Stomach (tissue), 9 donors: ENCODE measurements around the gene ATP6V1E1. TPM values are rescaled to one million over a fixed set of nuclear protein-coding genes. Genes with fewer than 3 reads are reported as not detected.

Experiments used
- DNase-seq, 2 donors: peaks; one replicate each; pipeline versions ENCODE4 v3.0.0 to v3.0.0-alpha.2; 2013 to 2019
- H3K27ac ChIP-seq, 5 donors: fragments of 200-600 bp in 4 of 5; sonication (generic) in 4 of 5; one replicate each; pipeline ENCODE4 v1.5.1; 2013 to 2019; ENCODE audit warnings: mild to moderate bottlenecking in 1 of 5, moderate library complexity in 1 of 5
- H3K27me3 ChIP-seq, 3 donors: fragments of 200-600 bp; sonication (generic); one replicate each; pipeline ENCODE4 v1.5.1; 2017 to 2019; ENCODE audit warnings: mixed run types in 1 of 3
- H3K36me3 ChIP-seq, 4 donors: fragments of 200-600 bp; sonication (generic); 1 replicate in 3 of 4; 2 replicates in 1 of 4; pipeline ENCODE4 v1.5.1; 2016 to 2019
- H3K4me1 ChIP-seq, 4 donors: fragments of 200-600 bp; sonication (generic); one replicate each; pipeline ENCODE4 v1.5.1; 2016 to 2019
- H3K4me3 ChIP-seq, 4 donors: fragments of 200-600 bp; sonication (generic) in 3 of 4; one replicate each; pipeline ENCODE4 v1.5.1; 2016 to 2019; ENCODE audit warnings: mild to moderate bottlenecking in 1 of 4
- H3K9me3 ChIP-seq, 4 donors: fragments of 200-600 bp; sonication (generic); one replicate each; pipeline ENCODE4 v1.5.1; 2016 to 2019
- EP300 ChIP-seq: sonication (generic); formaldehyde crosslinking; IDR thresholded peaks from one replicate; pipeline ENCODE4 v1.6.1; 2017; ENCODE audit warnings: antibody characterized with exemption
- POLR2A ChIP-seq, 4 donors: fragments of 450-650 bp; IDR thresholded peaks; one replicate each; pipeline ENCODE4 v1.6.1; 2016; ENCODE audit warnings: antibody characterized with exemption in 4 of 4, control low read depth in 2 of 4, mild to moderate bottlenecking in 1 of 4, moderate library complexity in 1 of 4
- POLR2AphosphoS5 ChIP-seq, 3 donors: sonication (generic); formaldehyde crosslinking; IDR thresholded peaks; one replicate each; pipeline ENCODE4 v1.6.1; 2016; ENCODE audit warnings: antibody characterized with exemption in 3 of 3
- WGBS, 5 donors: extraction: QIAGEN DNeasy Blood & Tissue Kit in 3 of 5; methylation state at CpG; one replicate each; pipeline versions ENCODE4 v1.1.5 to v1.1.7; 2013 to 2018; 5-methylcytosine and 5-hydroxymethylcytosine counted together
- intact Hi-C: fragments of 100-400 bp; cut with DNase I; formaldehyde crosslinking; loops from one replicate; pipeline ENCODE4 v1.15.1; 2023; ENCODE audit warnings: low total_unique reads
- polyA plus RNA-seq, 3 donors: library from polyadenylated mRNA; stranded (reverse); fragments of 200-250 nt; gene quantifications; one replicate each; pipeline ENCODE4 v1.2.3, GENCODE V29; 2013
- total RNA-seq, 5 donors: library from RNA; depleted of rRNA; stranded (reverse); fragments of >200 nt; gene quantifications; one replicate each; pipeline versions ENCODE4 v1.1.0 to v1.2.3, GENCODE V29; 2014 to 2016
- TF ChIP-seq, protein P1 (sequence below), 7 experiments: fragments of 450-650 bp in 4 of 7; fragments of 200-600 bp in 3 of 7; sonication (generic) in 3 of 7; IDR thresholded peaks; one replicate each; pipeline ENCODE4 v1.5.1; 2016 to 2019; ENCODE audit warnings: antibody characterized with exemption in 7 of 7, control low read depth in 2 of 7, mild to moderate bottlenecking in 1 of 7
- donor health status: healthy with polysubstance abuse.
- donor health status: Bipolar disorder and iron deficiency.
- donor health status: healthy.

Gene ATP6V1E1
- total and polyA plus RNA-seq, 8 donors, result 22.2 to 284 (median 117) TPM

DNA sequence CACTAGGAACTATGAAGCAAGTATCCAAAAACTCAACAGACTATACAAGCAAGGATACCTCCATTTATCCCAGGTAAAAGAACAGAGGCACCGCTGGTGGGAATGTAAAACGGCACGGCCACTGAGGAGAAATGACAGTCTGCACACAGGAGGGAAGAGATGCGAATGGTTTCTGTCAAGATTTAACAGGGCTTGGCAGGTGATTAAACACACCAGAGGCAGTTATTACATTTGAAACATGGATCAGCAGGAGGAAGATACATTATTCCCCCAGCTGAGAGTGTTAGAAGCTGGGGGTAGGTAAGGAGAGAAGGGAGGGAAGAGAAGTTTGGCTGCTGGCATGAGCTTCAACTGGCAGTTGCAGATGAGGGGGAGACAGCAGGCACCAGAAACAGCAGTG is 30.2 kb downstream of the ATP6V1E1 start:
- Histone ChIP-seq H3K27ac (no peak overlapping the region), H3K9me3 (no peaks in the 10 kb centered on the region), H3K4me1 (peaks cover 0 to 6% (median 0%) of the 10 kb centered on the region in 4 donors), H3K4me3 (no peak overlapping the region), H3K36me3 (peaks cover 77 to 97% (median 87%) of the 10 kb centered on the region in 4 donors), H3K27me3 (no peaks in the 10 kb centered on the region)
- DNase-seq, result no peak
- WGBS, 5 donors, result 95 to 97% (median 97%) methylated on average over 4 of the region's 4 CpGs
- intact Hi-C loops, result no loop called here
- TF ChIP-seq EP300 (no peak), POLR2A (IDR thresholded peaks at IDR 0.05) (no peak), POLR2AphosphoS5 (IDR thresholded peaks at IDR 0.05) (no peak)
- TF ChIP-seq, protein P1, sequence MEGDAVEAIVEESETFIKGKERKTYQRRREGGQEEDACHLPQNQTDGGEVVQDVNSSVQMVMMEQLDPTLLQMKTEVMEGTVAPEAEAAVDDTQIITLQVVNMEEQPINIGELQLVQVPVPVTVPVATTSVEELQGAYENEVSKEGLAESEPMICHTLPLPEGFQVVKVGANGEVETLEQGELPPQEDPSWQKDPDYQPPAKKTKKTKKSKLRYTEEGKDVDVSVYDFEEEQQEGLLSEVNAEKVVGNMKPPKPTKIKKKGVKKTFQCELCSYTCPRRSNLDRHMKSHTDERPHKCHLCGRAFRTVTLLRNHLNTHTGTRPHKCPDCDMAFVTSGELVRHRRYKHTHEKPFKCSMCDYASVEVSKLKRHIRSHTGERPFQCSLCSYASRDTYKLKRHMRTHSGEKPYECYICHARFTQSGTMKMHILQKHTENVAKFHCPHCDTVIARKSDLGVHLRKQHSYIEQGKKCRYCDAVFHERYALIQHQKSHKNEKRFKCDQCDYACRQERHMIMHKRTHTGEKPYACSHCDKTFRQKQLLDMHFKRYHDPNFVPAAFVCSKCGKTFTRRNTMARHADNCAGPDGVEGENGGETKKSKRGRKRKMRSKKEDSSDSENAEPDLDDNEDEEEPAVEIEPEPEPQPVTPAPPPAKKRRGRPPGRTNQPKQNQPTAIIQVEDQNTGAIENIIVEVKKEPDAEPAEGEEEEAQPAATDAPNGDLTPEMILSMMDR (IDR thresholded peaks at IDR 0.05), result no peak

DNA sequence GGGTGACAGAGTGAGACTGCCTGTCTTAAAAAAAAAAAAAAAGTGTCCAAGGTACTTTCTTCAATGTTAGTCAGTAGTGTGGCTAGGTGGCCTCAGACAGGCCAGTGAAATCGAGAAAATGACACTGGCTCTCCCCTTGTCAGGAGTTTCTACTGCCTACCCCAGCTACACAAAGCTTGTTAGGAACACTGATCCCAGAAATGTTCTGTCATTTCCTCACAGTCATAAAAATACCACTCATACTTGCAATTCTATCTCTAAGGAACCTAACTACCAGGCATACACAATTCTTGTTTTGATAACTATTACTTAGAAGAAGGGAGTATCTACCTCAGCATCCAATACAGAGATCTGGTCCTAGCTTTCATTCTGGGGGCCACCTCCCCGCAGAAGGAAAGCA is 31.3 kb downstream of the ATP6V1E1 start:
- no peak overlapping the region for H3K27ac ChIP-seq
- no peak for DNase-seq
- H3K36me3 ChIP-seq, result peaks cover 88 to 97% (median 92%) of the 10 kb centered on the region in 4 donors
- no peak for TF ChIP-seq POLR2A (IDR thresholded peaks at IDR 0.05)
- TF ChIP-seq EP300, result no peak
- no peak for TF ChIP-seq POLR2AphosphoS5 (IDR thresholded peaks at IDR 0.05)
- TF ChIP-seq, protein P1 (IDR thresholded peaks at IDR 0.05), result no peak
- WGBS, 5 donors, result 93 to 100% (median 96%) methylated on average over 2 of the region's 2 CpGs
- H3K27me3 ChIP-seq, result no peaks in the 10 kb centered on the region
- intact Hi-C loops, result no loop called here
- no peak overlapping the region for H3K4me3 ChIP-seq
- peaks cover 0 to 6% (median 0%) of the 10 kb centered on the region in 4 donors for H3K4me1 ChIP-seq
- no peaks in the 10 kb centered on the region for H3K9me3 ChIP-seq

DNA sequence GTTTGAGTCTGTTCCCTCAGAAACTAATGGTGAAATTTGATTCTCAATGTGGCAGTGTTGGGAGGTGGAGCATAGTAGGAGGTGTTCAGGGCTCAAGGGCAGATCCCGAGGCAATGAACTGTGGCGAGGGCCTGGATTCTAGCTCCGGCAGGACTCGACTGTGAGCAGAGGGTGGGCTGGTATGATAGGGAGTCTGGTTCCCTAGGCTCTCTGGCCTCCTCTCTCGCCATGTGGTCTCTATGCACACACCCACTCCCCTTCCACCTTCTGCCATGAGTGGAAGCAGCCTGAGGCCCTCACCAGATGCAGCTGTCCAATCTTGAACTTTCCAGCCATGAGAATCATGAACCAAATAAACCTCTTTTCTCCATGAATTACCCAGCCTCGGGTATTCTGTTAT is 32.3 kb downstream of the ATP6V1E1 start:
- H3K9me3 ChIP-seq, result no peaks in the 10 kb centered on the region
- no peak overlapping the region for H3K4me3 ChIP-seq
- no peaks in the 10 kb centered on the region for H3K27me3 ChIP-seq
- WGBS, 5 donors, result 93 to 100% (median 97%) methylated on average over 4 to 6 of the region's 6 CpGs
- DNase-seq, result no peak
- peaks cover 97 to 100% (median 98%) of the 10 kb centered on the region in 4 donors for H3K36me3 ChIP-seq
- no peaks in the 10 kb centered on the region for H3K4me1 ChIP-seq
- H3K27ac ChIP-seq, result no peak overlapping the region
- no peak for TF ChIP-seq POLR2A (IDR thresholded peaks at IDR 0.05)
- TF ChIP-seq EP300, result no peak
- TF ChIP-seq, protein P1 (IDR thresholded peaks at IDR 0.05), result no peak
- TF ChIP-seq POLR2AphosphoS5 (IDR thresholded peaks at IDR 0.05), result no peak
- intact Hi-C loops, result no loop called here

DNA sequence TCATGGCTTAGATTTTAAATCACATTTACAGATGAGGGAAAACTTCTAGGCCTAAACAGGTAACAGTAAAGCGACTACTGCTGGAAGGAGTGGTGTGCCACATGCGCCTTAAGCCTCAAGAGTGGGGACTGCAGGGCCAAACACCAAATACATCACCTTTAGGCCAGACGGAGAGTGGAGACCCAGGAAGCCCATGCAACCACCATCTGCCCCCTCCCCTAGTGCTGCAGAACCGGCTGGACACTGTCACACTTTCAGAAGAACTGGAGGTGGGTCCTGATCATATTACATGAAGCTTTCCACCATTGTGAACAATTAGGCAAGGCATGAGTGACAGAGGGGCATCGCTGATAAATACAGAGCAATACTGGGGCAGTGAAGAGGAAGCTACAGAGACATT is 36.3 kb downstream of the ATP6V1E1 start:
- DNase-seq, result no peak
- Histone ChIP-seq H3K4me3 (no peak overlapping the region), H3K27ac (no peak overlapping the region), H3K9me3 (no peaks in the 10 kb centered on the region), H3K27me3 (no peaks in the 10 kb centered on the region), H3K4me1 (no peaks in the 10 kb centered on the region), H3K36me3 (peaks cover 65 to 89% (median 79%) of the 10 kb centered on the region in 4 donors)
- no peak for TF ChIP-seq EP300
- TF ChIP-seq POLR2AphosphoS5 (IDR thresholded peaks at IDR 0.05), result no peak
- TF ChIP-seq, protein P1 (IDR thresholded peaks at IDR 0.05), result no peak
- no peak for TF ChIP-seq POLR2A (IDR thresholded peaks at IDR 0.05)
- intact Hi-C loops, result no loop called here
- WGBS, 5 donors, result 83 to 90% (median 87%) methylated on average over 5 of the region's 5 CpGs
